ENCODE measurements around the gene MDM2.

Gene MDM2

GRCh38 chr12:68814490-68815231 is 6.7 kb downstream of the MDM2 start:
- ATAC-seq, result no peak
- TF ChIP-seq PPARA (CRISPR knock-in tag; IDR thresholded peaks at IDR 0.05; ENCODE audit: borderline replicate concordance) (no peak), ZNF8 (CRISPR knock-in tag; IDR thresholded peaks at IDR 0.05) (no peak), PATZ1 (CRISPR knock-in tag; IDR thresholded peaks at IDR 0.05; ENCODE audit: borderline replicate concordance) (no peak), ZNF565 (CRISPR knock-in tag; conservative IDR thresholded peaks at IDR 0.05; ENCODE audit: low read depth) (no peak), TOX (CRISPR knock-in tag; IDR thresholded peaks at IDR 0.05; ENCODE audit: borderline replicate concordance) (no peak), SNAI2 (CRISPR knock-in tag; IDR thresholded peaks at IDR 0.05) (no peak), TCF4 (CRISPR knock-in tag; IDR thresholded peaks at IDR 0.05; ENCODE audit: borderline replicate concordance) (no peak), ARNTL (CRISPR knock-in tag; IDR thresholded peaks at IDR 0.05; ENCODE audit: borderline replicate concordance, low read depth) (no peak), ZFP30 (CRISPR knock-in tag; IDR thresholded peaks at IDR 0.05) (no peak), ISL1 (CRISPR knock-in tag; IDR thresholded peaks at IDR 0.05) (no peak), ESRRG (CRISPR knock-in tag; IDR thresholded peaks at IDR 0.05) (no peak), RARB (CRISPR knock-in tag; IDR thresholded peaks at IDR 0.05) (no peak), CSRNP3 (CRISPR knock-in tag; IDR thresholded peaks at IDR 0.05) (no peak), ZNF70 (CRISPR knock-in tag; IDR thresholded peaks at IDR 0.05) (no peak), BACH2 (CRISPR knock-in tag; IDR thresholded peaks at IDR 0.05; ENCODE audit: borderline replicate concordance) (no peak), ZFP3 (CRISPR knock-in tag; IDR thresholded peaks at IDR 0.05) (no peak), OSR1 (CRISPR knock-in tag; IDR thresholded peaks at IDR 0.05) (no peak), CREB5 (CRISPR knock-in tag; IDR thresholded peaks at IDR 0.05; ENCODE audit: low read depth) (no peak), TSHZ2 (CRISPR knock-in tag; IDR thresholded peaks at IDR 0.05) (no peak)

- TF ChIP-seq CSRNP3 (CRISPR knock-in tag; IDR thresholded peaks at IDR 0.05), result no peak
- no peak for TF ChIP-seq GLIS3 (CRISPR knock-in tag; IDR thresholded peaks at IDR 0.05)
- no peak for TF ChIP-seq TSHZ2 (CRISPR knock-in tag; IDR thresholded peaks at IDR 0.05)
- no peak for TF ChIP-seq RARB (CRISPR knock-in tag; IDR thresholded peaks at IDR 0.05)
- peak; percentile 31 for ATAC-seq
Observed at GRCh38 chr12:68815232-68815927, 7.4 kb downstream of the MDM2 start.
